Heart left ventricle (tissue), 16 donors: ENCODE data around the gene HHIPL1. TPM values are rescaled to one million over a fixed set of nuclear protein-coding genes. Genes with fewer than 3 reads are reported as not detected.

Experiments used
- ATAC-seq, 4 donors: fragments of 200-7000 bp; cut with Tn5 transposase; one replicate each; pipeline ENCODE4 v1.9.1; 2020 to 2022; ENCODE audit warnings: moderate library complexity in 4 of 4, mild to moderate bottlenecking in 3 of 4, moderate number of reproducible peaks in 1 of 4
- DNase-seq, 5 donors: peaks; one replicate each; pipeline ENCODE4 v3.0.0-alpha.2; 2020
- H3K27ac ChIP-seq, 12 donors: fragments of 200-600 bp; sonication (generic) in 4 of 12; one replicate each; pipeline versions ENCODE4 v1.5.0 to v1.8.0; 2016 to 2022; ENCODE audit warnings: mild to moderate bottlenecking in 2 of 12
- H3K27me3 ChIP-seq, 9 donors: fragments of 200-600 bp; sonication (generic) in 2 of 9; one replicate each; pipeline versions ENCODE4 v1.5.1 to v1.8.0; 2016 to 2022; ENCODE audit warnings: mild to moderate bottlenecking in 3 of 9
- H3K36me3 ChIP-seq, 9 donors: fragments of 200-600 bp; sonication (generic) in 2 of 9; one replicate each; pipeline versions ENCODE4 v1.5.0 to v1.8.0; 2018 to 2022; ENCODE audit warnings: mild to moderate bottlenecking in 2 of 9
- H3K4me1 ChIP-seq, 12 donors: fragments of 200-600 bp; sonication (generic) in 4 of 12; one replicate each; pipeline versions ENCODE4 v1.5.0 to v1.8.0; 2016 to 2022; ENCODE audit warnings: mild to moderate bottlenecking in 3 of 12
- H3K4me3 ChIP-seq, 12 donors: fragments of 200-600 bp; sonication (generic) in 4 of 12; one replicate each; pipeline versions ENCODE4 v1.5.0 to v1.8.0; 2017 to 2022; ENCODE audit warnings: mild to moderate bottlenecking in 9 of 12, moderate library complexity in 4 of 12
- H3K9me3 ChIP-seq, 12 donors: fragments of 200-600 bp; sonication (generic) in 4 of 12; one replicate each; pipeline versions ENCODE4 v1.5.0 to v1.8.0; 2016 to 2022; ENCODE audit warnings: mild to moderate bottlenecking in 1 of 12
- CTCF ChIP-seq, 12 donors: fragments of 200-600 bp; sonication (generic) in 4 of 12; IDR thresholded peaks; one replicate each; pipeline versions ENCODE4 v1.5.0 to v1.8.0; 2018 to 2022; ENCODE audit warnings: antibody characterized with exemption in 12 of 12, mild to moderate bottlenecking in 5 of 12
- POLR2A ChIP-seq, 2 donors: fragments of 450-650 bp; IDR thresholded peaks; one replicate each; pipeline ENCODE4 v1.6.1; 2017; ENCODE audit warnings: antibody characterized with exemption in 2 of 2, mild to moderate bottlenecking in 2 of 2, moderate library complexity in 2 of 2
- WGBS, 4 donors: extraction: QIAGEN DNeasy Blood & Tissue Kit in 2 of 4; methylation state at CpG; one replicate each; pipeline versions ENCODE4 v1.1.5 to v1.1.7; 2013 to 2018; 5-methylcytosine and 5-hydroxymethylcytosine counted together
- intact Hi-C, 10 donors: fragments of 100-400 bp; cut with DNase I; formaldehyde crosslinking; loops; one replicate each; pipeline versions ENCODE4 v1.11.1 to v1.14.2; 2022
- polyA plus RNA-seq, 2 donors: library from polyadenylated mRNA; stranded (reverse); fragments of 200-250 nt; gene quantifications; one replicate each; pipeline ENCODE4 v1.2.3, GENCODE V29; 2013
- total RNA-seq, 9 donors: library from RNA; depleted of rRNA in 2 of 9; stranded (reverse); fragments of >200 nt in 2 of 9; fragmentation: NEBNext Ultra II Directional in 3 of 9; extraction: Animal tissue kit (Norgen Biotek cat#: 25700) in 3 of 9; gene quantifications; one replicate each; pipeline versions ENCODE4 v1.1.0 to v1.2.4, GENCODE V29; 2016 to 2023
- donor health status: ischemic (EF 13 %, LVEDD 7.1; RV severe dilation, severe dysfunction).
- donor health status: healthy with polysubstance abuse.
- donor health status: DM: no; HTN: yes; CAD: no.
- donor health status: DM: no; HTN: no; CAD: no.
- donor health status: ischemic (EF 25% LVEDD 6.9; RV normal size, moderate dysfunction).
- donor health status: ischemic (EF 25% LVEDD 5.7; RV mildly dilated, moderate dysfunction).
- donor health status: healthy.
- donor health status: DM: yes; HTN: yes; CAD: no.
- donor health status: ischemic (EF 35%, LVEDD 5.7; RV mildly dilated, moderate dysfunction).
- donor health status: nonischemic (EF 11% LVEDD 7.7; RV severe dilation, severe dysfunction).
- donor health status: DM: yes; HTN: yes; CAD: no.
- donor health status: PGD.
- donor health status: ischemic (EF 29% LVEDD 5.4; RV normal size, mild dysfunction).
- donor health status: nonischemic (EF 23%, LVEDD 6.1; RV moderate dilation, normal function).

HHIPL1 gene
- total and polyA plus RNA-seq, 11 donors, result 0.34 to 3.1 (median 1.1) TPM

- no peak for TF ChIP-seq POLR2A (IDR thresholded peaks at IDR 0.05)
- no peak for TF ChIP-seq CTCF (IDR thresholded peaks at IDR 0.05)
- no peaks in the 10 kb centered on the region for H3K36me3 ChIP-seq
- intact Hi-C loops, result no loop called here
- WGBS, 4 donors, result 83 to 90% (median 86%) methylated on average over 11 of the region's 11 CpGs
- no peak overlapping the region for H3K27ac ChIP-seq
- H3K9me3 ChIP-seq, result no peaks in the 10 kb centered on the region
- DNase-seq (no peak), ATAC-seq (no peak)
- no peak overlapping the region for H3K4me3 ChIP-seq
- peaks cover 0 to 7% (median 0%) of the 10 kb centered on the region in 9 donors for H3K27me3 ChIP-seq
- peaks cover 0 to 9% (median 3%) of the 10 kb centered on the region in 12 donors for H3K4me1 ChIP-seq
Observed at GRCh38 chr14:99689266-99690236, 44.6 kb downstream of the HHIPL1 start.

GRCh38 chr14:99690636-99691035 lies 45.7 kb downstream of the HHIPL1 start:
- DNase-seq (no peak), ATAC-seq (no peak)
- Histone ChIP-seq H3K4me3 (no peak overlapping the region), H3K4me1 (peaks cover 0 to 6% (median 0%) of the 10 kb centered on the region in 12 donors), H3K36me3 (no peaks in the 10 kb centered on the region), H3K27ac (no peak overlapping the region), H3K9me3 (no peaks in the 10 kb centered on the region), H3K27me3 (peaks cover 0 to 5% (median 0%) of the 10 kb centered on the region in 9 donors)
- intact Hi-C loops, result no loop called here
- WGBS, 4 donors, result 77 to 83% (median 81%) methylated on average over 5 of the region's 5 CpGs
- TF ChIP-seq POLR2A (IDR thresholded peaks at IDR 0.05) (no peak), CTCF (IDR thresholded peaks at IDR 0.05) (no peak)

GRCh38 chr14:99691111-99691885 lies 46.4 kb downstream of the HHIPL1 start:
- Histone ChIP-seq H3K4me3 (no peak overlapping the region), H3K4me1 (peaks cover 0 to 6% (median 0%) of the 10 kb centered on the region in 12 donors), H3K27ac (no peak overlapping the region), H3K36me3 (no peaks in the 10 kb centered on the region), H3K9me3 (no peaks in the 10 kb centered on the region), H3K27me3 (peaks cover 0 to 5% (median 0%) of the 10 kb centered on the region in 9 donors)
- TF ChIP-seq POLR2A (IDR thresholded peaks at IDR 0.05) (no peak), CTCF (IDR thresholded peaks at IDR 0.05) (no peak)
- DNase-seq (no peak), ATAC-seq (no peak)
- intact Hi-C loops, result no loop called here
- WGBS, 4 donors, result 92 to 94% (median 93%) methylated on average over 13 of the region's 13 CpGs

GRCh38 chr14:99693918-99694317 lies 49.0 kb downstream of the HHIPL1 start:
- DNase-seq (no peak), ATAC-seq (no peak)
- H3K4me1 ChIP-seq, result peaks cover 0 to 6% (median 0%) of the 10 kb centered on the region in 12 donors
- no peak for TF ChIP-seq CTCF (IDR thresholded peaks at IDR 0.05)
- no peak for TF ChIP-seq POLR2A (IDR thresholded peaks at IDR 0.05)
- H3K27ac ChIP-seq, result no peak overlapping the region
- no peaks in the 10 kb centered on the region for H3K9me3 ChIP-seq
- intact Hi-C loops, result no loop called here
- WGBS, 4 donors, result 78 to 95% (median 88%) methylated on average over 3 of the region's 3 CpGs
- H3K4me3 ChIP-seq, result no peak overlapping the region
- H3K27me3 ChIP-seq, result peaks cover 0 to under 1% (median 0%) of the 10 kb centered on the region in 9 donors
- no peaks in the 10 kb centered on the region for H3K36me3 ChIP-seq
